ENCODE measurements around the gene ESR2. TPM values are rescaled to one million over a fixed set of nuclear protein-coding genes. Genes with fewer than 3 reads are reported as not detected.
A peak's percentile ranks its signal among the peaks of the same experiment; 100 is the strongest.

The ESR2 gene
- total RNA-seq, 1 donor from 2014 or later: 0.06 TPM

DNA sequence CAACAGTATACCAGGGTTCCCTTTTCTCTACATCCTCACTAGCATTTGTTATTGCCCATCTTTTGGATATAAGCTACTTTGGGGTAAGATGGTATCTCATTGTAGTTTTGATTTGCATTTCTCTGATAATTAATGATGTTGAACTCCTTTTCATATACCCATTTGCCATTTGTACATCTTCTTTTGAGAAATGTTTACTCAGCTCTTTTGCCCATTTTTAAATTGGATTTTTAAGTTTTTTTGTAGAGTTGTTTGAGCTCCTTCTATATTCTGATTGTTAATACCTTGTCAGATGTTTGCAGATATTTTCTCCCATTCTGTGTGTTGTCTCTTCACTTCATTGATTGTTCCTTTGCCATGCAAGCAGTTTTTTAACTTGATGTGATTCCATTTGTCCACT lies 22.2 kb downstream of the ESR2 start:
- DNase-seq (ENCODE audit: extremely low read depth, low read depth, low spot score): no peak

DNA sequence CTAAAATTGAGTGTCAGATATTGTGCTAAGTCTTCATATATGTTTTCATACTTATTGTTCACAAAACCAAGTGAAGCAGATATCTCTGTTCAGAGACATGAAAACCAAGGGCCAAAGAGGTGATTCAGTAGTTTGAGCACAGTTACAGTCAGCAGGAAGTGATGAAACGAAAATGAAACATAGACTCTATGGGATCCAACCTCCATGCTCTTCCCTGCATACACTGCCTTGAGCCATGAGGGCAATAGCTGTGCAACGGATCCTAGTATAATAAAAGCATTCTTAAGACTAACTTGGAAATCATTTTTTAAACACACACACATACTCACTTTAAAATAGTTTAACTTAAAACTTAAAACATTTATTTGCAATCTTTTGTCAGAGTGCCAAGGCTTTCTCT lies 27.9 kb downstream of the ESR2 start:
- DNase-seq (ENCODE audit: extremely low read depth, low read depth, low spot score): no peak

DNA sequence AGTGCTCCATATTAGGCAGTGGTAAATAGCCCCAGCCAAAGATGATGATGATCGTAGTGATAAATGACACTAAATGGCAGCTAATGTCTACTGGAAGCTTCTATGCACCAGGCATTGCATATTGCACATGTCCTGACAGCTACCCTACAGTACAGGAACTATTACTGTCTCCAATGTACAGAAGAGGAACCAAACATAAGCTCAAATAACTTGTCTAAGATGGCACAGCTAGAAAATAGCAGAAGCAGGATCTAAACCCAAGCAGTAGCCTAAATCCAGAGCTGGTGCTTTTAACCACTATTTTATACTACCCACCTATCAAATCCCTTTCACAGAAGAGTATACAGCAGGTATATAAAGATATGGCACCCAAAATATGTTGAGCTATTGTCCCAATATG lies 28.9 kb downstream of the ESR2 start:
- no peak for DNase-seq (ENCODE audit: extremely low read depth, low read depth, low spot score)

DNA sequence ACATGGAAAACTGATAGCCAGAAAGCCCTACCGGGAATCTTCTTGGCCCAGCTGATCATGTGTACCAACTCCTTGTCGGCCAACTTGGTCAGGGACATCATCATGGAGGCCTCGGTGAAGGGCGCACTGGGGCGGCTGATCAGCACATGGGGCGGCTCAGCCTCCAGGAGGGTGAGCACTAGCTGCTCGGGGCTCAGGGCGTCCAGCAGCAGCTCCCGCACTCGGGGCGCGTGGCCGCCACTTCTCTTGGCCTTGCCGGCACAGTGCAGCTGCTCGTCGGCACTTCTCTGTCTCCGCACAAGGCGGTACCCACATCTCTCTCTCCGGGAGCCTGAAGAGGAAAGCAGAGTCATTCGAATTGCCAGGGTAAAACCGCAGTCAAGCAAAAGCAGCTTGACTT lies 33.8 kb downstream of the ESR2 start:
- no peak for DNase-seq (ENCODE audit: extremely low read depth, low read depth, low spot score)

DNA sequence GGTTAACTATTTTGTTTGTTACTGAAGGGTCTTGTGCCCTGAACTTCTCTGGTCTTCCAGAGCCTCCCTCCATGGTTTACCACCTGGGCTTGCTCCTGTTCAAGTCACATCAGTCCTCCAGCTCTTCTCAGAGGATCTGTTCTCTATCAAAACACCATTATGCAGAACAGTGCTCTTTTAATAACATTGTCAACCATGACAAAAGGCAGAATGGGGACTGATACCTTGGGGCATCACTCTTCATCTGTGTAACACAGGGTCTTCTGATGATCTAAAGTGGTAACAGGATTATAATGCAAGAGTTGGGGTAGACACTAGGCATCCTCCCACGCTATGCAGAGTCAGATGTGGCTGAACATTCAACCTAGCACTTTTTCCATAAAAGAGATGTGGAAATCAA lies 38.4 kb downstream of the ESR2 start:
- no peak for DNase-seq (ENCODE audit: extremely low read depth, low read depth, low spot score)

DNA sequence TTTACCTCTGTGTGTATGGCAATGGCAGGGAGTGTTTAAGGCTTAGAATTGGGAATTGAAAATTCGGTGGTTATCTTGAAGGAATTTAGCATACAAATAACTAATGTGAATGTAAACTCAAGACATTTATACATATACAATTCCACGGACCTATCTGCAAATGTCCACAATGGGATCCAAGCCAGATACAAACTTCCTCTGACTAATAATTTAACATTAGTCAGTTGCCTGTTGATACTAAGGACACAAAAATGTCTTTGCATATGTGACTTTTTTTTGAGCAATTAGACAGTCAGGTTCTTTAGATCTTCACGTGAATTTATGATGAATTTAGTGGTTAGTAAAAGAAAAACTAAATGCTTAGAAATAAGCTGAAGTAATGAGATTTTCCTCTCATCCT lies 40.5 kb downstream of the ESR2 start:
- peak; percentile 39 for DNase-seq (ENCODE audit: extremely low read depth, low read depth, low spot score)

DNA sequence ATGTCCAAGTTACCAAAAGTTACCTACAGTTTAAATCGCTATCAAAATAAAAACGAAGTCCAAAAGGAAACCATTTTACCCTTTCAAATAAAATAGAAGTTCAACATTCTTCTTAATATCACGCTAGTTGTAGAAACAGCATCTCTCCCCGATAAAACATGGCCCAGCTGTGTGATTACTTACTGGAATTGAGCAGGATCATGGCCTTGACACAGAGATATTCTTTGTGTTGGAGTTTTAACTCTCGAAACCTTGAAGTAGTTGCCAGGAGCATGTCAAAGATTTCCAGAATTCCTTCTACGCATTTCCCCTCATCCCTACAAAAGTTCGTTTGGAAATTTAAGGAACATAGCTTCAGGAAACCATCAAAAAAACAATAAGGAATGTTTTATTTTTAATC lies 44.8 kb downstream of the ESR2 start:
- DNase-seq (ENCODE audit: extremely low read depth, low read depth, low spot score): no peak

DNA sequence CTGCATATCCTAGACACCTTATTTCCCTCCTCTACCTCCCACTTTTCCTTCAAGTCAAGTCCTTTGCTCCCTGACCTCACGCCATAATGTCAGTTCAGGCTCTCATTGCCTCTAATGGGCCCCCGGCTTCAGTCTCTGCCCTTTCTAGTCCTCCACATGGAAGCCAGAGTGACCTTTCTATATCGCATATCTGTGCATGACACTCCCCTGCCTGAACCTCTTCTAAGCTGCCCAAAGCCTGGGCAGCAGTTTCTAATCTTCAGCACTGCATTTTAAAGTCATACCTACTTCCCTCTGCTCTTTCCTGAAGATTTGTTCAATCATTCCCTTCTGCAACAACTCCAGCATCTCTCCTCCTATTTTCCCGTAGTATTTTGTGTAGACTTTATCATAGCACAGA lies 45.5 kb downstream of the ESR2 start:
- DNase-seq (ENCODE audit: extremely low read depth, low read depth, low spot score): no peak

DNA sequence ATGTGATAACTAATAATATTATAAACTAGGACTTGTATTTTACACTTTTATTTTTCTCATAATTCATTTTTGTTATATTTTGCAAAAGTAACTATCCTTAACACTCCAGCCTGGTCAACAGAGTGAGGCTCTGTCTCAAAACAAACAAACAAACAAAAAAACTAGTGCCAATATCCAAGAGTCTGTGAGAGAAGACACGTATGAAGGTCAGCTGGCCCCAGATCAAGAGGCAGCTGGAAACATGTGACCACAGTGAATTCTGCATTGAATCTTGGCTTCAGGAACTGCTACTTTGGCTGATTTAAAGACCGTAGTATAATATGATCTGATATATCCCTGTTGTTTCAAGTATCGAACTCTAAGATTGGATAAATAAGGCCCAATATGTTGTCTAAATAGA lies 47.0 kb downstream of the ESR2 start:
- no peak for DNase-seq (ENCODE audit: extremely low read depth, low read depth, low spot score)

DNA sequence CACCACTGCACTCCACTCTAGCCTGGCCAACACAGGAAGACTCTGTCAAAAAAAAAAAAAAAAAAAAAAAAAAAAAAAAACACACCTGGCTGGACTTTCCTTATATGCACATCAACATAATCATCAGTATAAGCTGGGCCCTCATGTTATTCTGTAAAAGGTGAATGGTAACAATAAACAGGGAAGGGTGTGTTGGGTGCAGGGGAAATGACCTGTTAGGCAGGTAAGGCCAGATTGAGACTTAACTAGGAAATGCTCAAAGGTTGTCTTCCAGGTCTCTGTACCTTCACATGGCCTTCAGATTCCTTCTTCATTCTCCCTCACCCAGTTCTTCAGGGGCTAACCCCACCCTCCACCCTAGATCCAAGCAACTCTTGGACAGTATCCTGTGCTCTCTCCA lies 47.5 kb downstream of the ESR2 start:
- no peak for DNase-seq (ENCODE audit: extremely low read depth, low read depth, low spot score)

DNA sequence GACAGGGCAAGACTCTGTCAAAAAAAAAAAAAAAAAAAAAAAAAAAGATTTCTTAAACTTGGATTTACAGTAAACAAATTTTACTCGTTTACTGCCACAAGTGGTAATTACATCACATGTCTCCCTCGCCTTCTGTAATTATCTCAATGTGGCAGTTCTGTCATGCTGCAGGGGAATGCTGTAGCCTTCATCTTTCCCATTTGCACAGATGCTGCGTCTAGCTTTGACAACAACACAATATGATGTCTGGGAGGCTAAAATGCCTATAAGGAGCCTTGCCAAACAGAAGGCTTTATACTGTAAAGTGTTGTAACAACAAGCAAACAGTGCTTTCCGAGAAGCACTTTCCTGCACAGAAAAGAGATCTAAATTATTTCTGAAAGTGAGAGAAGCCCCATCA lies 48.7 kb downstream of the ESR2 start:
- DNase-seq (ENCODE audit: extremely low read depth, low read depth, low spot score): no peak

DNA sequence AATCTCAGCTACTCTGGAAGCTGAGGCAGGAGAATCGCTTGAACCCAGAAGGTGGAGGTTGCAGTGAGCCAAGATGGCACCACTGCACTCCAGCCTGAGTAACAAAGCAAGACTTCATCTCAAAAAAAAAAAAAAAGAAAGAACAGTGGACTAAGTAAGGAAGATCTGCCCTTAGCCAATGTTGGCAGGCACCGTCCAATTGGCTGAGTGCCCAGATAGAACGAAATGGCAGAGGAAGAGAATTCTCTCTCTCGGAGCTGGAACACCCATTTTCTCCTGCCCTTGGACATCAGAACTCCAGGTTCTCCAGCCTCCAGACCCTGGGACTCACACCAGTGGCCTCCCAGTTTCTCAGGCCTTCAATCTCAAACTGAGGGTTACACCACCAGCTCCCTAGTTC lies 49.9 kb downstream of the ESR2 start:
- no peak for DNase-seq (ENCODE audit: extremely low read depth, low read depth, low spot score)

DNA sequence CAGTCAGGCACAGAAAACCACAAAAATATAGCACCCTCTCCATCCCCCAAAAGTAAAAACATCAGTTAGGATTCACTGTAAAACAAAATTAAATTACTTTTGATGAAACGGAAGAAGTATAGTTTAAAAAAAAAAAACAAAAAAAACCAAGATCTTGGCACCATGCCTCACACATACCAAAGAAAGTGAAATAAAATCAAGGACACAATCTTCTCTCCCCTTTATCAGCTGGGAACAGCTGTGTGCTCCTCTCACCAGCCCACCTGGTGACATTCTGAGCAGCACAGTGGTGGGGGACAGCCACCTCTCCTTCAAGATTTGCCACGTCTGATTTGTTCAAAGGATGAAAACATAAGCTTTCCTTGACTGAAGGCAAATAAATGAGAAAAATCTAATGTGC lies 55.5 kb downstream of the ESR2 start:
- no peak for DNase-seq (ENCODE audit: extremely low read depth, low read depth, low spot score)

DNA sequence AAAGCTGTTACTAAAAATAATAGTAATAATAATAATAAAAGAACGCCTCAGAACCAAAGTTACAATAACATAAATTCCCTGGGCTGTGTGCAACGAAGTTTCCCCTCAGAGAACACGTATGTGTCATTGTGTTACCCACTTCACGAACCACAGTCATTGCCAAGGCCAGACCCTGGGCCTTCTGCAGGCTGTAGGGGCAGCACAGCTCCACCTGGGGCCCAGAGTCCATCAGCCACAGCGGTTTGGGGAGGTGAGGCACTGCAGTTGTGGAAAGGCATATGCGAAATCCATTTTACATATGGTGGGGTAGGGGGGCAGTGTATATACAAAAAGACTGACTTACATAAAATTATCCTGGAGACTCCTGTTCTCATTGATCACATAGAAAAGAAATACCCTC lies 56.1 kb downstream of the ESR2 start:
- no peak for DNase-seq (ENCODE audit: extremely low read depth, low read depth, low spot score)

DNA sequence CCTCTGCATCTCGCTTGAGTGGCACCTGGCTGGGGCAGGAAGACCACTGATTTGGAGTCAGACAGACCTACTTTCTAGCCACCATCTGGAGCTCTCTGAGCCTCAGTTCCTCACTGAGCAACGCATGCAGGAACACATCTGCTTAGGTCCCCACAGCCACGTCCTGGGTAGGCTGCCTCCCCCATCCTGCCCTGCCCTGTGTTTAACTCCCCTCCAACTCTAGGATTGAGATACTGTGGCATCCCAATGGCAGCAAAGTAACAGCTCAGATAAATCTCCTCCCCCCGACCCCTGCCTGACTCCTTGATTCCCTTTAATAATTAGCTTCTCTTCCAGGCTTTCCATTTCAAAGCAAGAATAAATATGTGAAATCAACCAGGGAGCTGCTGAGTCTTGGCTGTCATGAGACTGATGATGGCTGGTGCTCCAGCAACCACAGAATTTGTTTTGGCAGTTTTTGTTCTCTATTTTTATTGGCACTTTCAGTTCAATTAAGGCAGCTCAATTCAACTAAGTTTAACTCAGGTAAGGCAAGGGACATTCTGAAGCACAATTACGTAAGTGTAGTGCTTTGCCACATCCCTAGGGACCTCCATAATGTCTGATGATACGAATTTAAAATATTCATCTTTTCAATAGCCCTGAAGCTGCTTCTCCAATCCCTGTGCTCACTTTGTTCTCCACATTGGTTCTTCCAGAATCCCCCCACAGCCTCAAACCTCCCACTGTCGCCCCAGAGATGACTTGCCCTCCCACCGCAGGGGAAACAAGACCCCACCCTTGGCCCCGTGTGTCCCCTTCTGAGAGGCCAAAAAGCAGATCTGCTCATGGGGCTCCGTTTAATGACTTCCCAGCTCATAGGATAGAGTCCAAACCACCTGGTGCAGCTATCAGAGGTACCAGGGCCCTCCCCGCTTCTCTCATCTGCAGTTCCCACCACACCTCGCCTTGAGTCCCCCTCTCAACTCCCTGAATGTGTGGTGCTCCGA lies 58.2 kb downstream of the ESR2 start:
- no peak for DNase-seq (ENCODE audit: extremely low read depth, low read depth, low spot score)

DNA sequence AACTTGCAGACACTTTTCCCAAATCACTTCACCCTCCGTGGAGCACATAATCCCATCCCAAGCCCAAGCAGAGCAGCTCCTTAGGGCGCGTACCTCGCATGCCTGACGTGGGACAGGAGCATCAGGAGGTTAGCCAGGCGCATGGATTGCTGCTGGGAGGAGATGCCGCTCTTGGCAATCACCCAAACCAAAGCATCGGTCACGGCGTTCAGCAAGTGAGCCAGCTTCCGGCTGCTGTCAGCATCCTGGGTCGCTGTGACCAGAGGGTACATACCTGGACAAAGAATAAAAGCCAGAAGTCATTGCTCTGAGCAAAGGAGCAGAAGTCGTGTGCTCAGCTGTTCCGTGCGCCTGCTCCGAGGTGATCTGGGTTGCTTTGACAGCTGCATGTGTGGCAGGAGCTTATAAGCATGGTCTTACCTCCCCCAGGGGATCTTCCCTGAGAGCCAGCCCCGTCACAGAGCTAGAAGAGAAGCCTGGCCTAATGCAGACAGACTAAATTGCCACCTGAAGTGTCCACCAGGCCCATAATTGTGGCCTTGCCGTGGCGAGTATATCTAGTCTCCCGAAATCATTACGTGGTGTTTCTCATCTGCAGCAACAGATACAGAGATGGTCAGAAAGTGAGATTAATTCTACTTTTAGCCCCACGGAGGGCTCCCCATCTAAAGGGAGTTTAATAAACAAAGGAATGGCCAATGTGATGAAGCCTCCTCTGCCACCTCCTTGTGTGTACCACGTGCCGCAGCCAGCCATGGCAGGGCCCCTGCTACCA lies 59.1 kb downstream of the ESR2 start:
- no peak for DNase-seq (ENCODE audit: extremely low read depth, low read depth, low spot score)

DNA sequence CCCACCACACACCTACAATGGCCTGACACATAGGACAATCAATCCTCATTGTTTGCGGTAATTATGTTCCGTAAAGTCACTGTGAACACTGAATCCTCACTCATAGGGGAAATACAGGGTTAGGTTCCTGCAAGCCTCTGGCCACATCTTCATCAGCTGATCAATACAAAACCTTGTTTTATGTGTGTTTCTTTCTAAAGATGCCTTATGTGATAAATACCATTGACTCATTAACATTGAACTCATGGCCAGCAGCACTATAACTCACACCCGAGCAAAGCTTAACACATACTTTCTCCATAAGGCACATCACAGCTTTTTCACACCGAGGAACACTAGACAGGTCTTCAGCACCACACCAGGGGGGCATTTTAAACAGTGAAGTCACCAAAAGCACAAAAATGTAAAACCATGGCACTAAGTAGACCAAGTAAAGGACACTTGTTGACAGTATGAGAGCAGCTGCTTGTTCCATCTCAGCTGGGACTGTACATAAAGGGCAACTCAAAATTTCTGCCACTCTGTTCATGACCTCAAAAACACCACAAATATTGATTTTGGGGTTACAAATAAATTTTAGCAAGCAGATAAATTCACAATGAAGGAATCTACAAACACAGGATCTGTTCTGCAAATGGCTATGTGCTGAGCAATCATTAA lies 60.5 kb downstream of the ESR2 start:
- DNase-seq (ENCODE audit: extremely low read depth, low read depth, low spot score): no peak

DNA sequence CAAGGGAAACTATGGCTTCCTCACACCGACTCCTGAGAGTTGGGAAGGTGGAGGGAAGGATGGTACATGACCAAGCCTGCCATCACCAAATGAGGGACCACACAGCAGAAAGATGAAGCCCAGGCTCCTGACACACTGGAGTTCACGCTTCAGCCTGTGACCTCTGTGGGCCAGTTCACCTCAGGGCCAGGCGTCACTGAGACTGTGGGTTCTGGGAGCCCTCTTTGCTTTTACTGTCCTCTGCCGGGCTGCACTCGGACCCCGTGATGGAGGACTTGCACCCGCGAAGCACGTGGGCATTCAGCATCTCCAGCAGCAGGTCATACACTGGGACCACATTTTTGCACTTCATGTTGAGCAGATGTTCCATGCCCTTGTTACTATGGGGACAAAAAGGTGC lies 61.2 kb downstream of the ESR2 start:
- no peak for DNase-seq (ENCODE audit: extremely low read depth, low read depth, low spot score)

DNA sequence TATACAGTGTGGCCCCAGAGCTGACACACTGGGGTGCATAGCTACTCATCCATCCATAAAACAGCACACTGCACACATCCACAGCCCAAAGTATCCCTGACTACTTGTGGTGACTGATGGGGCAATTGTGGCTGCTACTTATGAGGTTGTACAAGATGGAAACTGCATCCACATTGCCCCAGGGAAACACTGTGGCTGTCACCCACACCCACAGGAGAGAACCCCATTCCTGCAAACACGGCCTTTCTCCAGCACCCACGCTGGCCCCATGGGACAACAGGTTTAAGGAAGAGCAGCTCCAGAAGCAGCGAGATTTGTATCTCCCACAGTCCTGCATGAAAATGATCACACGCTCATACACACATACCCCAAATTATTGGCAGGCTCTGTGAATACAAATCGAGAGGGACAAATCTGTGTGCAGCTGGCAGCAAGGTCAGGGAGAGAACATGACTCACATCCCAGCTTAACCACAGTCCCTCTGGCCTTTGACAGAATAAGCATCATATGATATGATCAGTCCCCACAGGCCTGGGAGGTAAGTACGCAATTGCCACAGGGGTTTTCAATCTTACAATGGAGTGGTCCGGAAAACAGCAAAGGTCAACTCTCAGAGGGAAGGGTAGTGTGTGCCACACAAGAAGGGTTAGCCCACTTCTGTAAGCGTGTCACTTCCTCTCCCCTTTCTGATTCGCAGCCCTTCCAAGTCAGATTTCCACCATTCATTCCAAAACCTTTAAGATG lies 61.9 kb downstream of the ESR2 start:
- peak; percentile 88 for DNase-seq (ENCODE audit: extremely low read depth, low read depth, low spot score)

DNA sequence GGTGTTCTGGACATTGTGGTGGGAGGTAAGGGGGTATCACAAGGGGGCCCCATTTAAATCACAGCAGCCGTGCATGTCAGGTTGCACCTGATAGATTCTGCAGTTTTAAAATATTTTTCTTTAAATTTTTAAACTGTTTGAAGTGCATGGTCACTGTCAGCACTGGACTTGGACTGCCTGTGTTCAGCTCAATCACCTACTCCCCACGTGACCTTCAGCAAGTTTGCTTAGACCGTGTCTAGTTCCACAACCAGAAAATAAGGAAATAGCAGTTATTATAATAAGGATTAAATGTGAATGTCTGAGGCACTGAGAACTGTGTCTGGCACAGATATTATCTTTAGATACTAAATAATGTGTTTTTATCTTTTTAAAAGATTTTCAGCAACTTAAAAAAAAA lies 64.7 kb downstream of the ESR2 start:
- DNase-seq (ENCODE audit: extremely low read depth, low read depth, low spot score): no peak

DNA sequence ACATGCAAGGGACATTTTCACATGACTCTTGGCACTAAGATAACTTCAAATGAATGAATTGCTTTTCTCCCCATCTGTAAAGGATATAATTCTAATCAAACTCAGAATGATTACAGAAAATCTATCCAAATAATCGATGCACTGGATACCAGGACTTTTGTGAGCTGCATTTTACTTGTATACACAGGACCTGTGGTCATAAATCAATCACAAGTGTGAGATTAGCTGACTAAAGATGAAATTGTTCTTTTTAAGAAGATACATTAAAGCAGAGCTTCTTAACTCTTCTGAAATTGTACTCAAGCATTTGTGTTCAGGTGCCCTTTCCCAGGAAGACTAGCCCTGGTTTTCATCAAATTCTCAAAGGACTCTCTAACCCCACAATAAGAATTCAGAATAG lies 66.3 kb downstream of the ESR2 start:
- DNase-seq (ENCODE audit: extremely low read depth, low read depth, low spot score): no peak
